GM20000 (cell line): ENCODE results near the gene CBR3.

Experiments used
- DNase-seq: peaks from one replicate; pipeline ENCODE4 v3.0.0; 2012; ENCODE audit warnings: low spot score
- TF ChIP-seq, protein P1 (sequence below): IDR thresholded peaks from 2 replicates; pipeline ENCODE4 v1.5.1; 2012; ENCODE audit warnings: mild to moderate bottlenecking, control low read depth; ENCODE audit errors: extremely low read depth, missing control alignments

The CBR3 gene

DNA sequence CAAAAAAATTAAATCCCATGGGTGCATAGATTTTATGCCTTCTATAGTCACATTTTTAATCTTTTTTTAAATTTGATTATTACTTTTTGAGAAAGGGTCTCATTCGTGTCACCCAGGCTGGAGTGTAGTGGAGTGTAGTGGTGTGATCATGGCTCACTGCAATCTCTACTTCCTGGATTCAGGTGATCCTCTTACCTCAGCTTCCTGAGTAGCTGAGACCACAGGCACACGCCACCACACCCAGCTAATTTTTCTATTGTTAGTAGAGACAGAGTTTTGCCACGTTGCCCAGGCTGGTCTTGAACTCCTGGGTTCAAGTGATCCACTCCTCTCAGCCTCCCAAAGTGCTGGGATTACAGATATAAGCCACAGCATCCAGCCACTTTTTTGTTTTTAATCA is 10.4 kb downstream of the CBR3 start:
- DNase-seq = no peak
- TF ChIP-seq, protein P1, sequence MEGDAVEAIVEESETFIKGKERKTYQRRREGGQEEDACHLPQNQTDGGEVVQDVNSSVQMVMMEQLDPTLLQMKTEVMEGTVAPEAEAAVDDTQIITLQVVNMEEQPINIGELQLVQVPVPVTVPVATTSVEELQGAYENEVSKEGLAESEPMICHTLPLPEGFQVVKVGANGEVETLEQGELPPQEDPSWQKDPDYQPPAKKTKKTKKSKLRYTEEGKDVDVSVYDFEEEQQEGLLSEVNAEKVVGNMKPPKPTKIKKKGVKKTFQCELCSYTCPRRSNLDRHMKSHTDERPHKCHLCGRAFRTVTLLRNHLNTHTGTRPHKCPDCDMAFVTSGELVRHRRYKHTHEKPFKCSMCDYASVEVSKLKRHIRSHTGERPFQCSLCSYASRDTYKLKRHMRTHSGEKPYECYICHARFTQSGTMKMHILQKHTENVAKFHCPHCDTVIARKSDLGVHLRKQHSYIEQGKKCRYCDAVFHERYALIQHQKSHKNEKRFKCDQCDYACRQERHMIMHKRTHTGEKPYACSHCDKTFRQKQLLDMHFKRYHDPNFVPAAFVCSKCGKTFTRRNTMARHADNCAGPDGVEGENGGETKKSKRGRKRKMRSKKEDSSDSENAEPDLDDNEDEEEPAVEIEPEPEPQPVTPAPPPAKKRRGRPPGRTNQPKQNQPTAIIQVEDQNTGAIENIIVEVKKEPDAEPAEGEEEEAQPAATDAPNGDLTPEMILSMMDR = no peak

DNA sequence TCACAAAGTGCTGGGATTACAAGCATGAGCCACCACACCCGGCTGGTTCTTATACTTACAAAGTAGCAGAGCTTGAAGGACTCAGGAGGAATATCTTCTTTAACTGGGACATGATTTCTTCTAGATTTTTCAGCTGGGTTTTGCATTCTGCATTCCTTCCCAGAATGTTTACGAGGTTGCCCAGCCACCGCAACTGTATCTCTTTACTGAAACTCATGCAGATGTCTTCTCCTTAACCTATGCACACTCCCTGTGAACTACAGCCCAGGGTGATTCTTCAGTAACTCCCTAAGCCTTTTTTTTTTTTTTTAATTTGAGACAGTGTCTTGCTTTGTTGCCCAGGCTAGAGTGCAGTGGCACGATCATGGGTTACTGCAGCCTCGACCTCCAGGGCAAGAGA is 13.0 kb downstream of the CBR3 start:
- TF ChIP-seq, protein P1 = no peak
- DNase-seq = no peak

DNA sequence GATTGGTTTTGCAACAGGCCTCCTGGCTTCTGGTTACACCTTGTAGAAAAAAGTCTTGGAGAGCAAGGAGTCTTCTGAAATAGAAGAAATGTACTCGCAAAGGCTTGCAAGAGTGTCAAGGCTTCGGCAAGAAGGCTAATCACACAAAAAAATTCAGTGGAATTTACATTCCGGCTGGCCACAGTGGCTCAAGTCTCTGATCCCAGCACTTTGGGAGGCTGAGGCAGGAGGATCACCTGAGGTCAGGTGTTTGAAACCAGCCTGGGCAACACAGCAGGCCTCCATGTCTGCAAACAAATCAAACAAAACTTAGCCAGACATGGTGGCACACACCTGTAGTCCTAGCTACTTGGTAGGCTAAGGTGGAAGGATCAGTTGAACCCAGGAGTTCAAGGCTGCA is 14.0 kb downstream of the CBR3 start:
- TF ChIP-seq, protein P1 = no peak
- no peak for DNase-seq

DNA sequence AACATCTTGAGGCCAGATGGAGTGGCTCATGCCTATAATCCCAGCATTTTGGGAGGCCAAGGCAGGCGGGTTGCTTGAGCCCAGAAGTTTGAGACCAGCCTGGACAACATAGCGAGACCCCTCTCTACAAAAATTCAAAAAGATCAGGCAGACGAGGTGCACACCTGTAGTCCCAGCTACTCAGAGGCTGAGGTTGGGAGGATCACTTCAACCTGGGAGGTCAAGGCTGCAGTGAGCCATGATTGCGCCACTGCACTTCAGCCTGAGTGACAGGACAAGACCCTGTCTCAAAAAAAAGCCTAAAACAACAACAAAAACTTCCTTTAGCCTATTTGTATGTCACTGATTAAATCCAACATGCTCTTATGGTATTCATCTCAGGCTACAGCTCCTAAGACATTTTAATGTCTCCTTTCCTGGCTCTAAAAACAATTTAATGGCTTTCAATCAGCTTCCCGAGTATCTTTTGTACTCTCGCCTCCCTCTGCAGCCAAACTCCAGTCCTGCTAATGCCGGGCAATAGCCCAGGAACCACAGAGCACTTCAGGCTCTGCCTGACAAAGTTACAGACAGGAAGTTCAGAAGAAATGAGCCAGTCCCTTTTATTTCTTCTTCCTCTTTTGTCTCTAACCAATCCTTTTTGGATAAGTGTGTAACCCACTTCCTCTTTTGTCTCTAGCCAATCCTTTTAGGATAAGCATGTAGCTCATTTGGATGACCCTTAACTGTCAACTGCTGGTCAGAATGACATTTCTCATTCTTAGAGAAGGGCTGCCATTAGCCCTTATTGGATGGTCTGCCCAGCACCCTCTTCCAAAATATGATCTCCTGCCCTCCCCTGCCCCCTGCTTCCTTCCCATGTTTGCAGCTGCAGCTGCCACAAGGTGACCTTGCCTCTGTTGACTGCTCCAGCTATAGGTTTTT is 15.2 kb downstream of the CBR3 start:
- peak; percentile 49 for DNase-seq
- TF ChIP-seq, protein P1 = no peak

DNA sequence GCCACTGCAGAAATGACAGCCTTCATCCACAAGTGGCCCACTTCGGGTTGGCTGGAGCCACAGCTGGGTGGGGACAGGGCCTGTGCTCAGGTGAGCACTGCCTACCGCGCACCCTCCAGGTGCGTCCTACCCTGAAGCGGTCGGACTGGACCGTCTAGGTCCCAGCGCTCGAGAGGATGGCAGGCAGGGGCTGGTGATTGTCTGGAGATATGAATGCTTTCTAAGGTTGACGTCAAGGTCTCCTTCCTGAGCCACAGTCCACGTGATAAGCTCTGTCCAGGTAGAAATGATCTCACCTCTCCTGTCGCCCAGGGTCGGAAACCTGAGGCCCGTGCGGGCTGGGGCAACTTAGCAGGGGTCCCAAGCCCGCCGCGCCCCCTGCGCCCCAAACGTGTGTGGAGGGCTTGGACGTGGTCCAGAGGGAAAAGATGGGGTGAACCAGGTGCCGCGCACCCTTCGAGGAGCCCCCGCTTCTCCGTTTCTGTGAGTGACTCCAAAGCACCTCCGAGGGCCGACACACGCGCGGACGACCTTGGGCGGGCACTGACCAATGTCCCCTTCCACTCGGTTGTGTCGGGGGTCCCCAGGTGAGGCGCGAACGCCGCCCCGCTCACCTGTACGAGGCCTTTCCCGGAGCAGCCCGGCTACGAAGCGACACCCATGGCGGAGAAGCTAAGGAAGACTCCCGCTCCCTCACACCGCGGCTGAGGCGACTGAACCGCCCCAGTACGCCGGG is 20.9 kb downstream of the CBR3 start:
- DNase-seq = no peak

DNA sequence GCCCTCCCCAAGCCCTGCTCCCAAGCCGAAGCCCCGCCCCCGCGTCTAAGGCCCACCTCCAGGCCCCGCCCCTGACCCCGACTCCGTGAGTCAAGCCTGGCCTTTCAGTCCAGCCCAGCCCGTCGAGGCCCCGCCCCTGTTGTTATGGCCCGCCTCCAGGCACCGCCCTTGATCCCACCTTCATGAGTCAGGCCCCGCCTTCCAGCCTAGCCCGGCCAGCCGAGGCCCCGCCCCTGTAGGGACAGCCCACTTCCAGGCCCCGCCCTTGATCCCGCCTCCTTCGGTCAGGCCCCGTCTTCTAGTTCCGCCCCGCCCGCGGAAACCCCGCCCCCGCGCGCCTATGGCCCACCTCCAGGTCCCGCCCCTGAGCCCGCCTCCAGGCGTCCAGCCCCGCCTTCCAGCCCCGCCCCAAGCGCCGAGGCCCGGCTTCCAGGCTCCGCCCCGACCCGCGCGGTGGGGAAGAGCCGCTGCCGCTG is 21.5 kb downstream of the CBR3 start:
- TF ChIP-seq, protein P1 = no peak
- peak; percentile 100 for DNase-seq

More for the DNA sequence above, 20.9 kb downstream of the CBR3 start:
- TF ChIP-seq, protein P1 = no peak
